GM21786 (cell line): ENCODE results near the gene C16orf82.

Experiments
- ATAC-seq: cut with Tn5 transposase; IDR thresholded peaks from one replicate; pipeline ENCODE4 v1.9.1; 2021; ENCODE audit not compliant: unreplicated experiment

Gene C16orf82

DNA sequence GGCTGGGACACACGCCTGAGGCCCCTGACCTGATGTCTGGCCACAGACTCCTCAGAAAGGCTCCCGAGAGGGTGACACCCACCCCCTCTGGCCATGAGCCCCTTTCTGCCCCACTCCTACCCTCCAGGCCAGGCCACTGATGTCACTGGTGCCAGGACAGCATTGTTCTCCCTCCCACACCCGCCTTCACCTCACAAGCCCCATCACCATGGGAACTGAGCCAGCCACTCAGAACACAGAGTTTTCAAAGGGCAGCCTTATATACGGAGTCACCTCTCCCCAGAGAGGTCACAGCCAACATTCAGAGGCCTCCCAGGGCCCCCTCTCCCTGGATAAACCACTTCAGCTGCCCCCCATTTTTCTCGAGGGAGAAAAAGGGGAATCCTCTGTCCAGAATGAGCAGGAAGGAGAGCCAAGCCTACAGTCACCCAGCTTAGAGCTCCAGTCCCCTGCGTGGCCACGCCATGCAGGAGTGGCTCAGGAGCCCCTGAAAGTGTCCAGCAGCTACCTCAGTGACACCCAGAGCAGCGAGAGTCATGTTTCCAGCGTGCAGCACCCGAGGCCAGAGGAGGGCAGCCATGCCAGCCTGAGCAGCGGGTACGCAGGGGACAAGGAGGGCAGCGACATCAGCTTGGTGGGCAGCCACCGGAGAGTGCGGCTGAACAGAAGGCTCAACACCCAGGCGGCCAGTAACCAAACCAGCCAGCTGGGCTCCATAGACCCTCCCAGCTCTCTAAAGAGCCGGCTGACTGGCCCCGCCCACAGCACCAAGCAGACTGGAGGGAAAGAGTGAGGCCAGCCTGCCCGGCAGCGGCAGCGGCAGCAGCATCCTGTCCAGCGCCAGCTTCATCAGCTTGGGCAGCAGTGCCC lies at the start of gene C16orf82:
Gene C16orf82, plus strand, starts transcription at position 260 of the 870 bp plus-strand sequence.
- no peak for ATAC-seq

DNA sequence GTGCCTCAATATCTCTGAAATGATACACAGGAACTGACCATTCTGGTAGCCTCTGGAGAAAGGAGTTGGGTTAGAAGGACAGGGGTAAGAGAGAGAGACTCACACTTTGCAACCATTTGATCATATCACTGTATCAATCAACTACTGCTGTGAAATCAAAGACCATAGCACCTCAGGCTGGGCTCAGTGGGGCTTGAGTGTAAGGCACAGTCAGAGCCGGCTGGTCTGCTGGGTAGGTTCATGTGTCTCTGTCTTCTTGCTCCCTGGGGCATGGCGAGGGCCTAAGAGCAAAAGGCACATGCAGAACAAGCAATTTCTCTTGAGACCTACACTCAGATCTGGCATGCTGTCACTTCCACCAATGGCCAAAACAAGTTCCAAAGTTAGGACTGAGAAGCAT lies 46.7 kb upstream of the C16orf82 start:
- ATAC-seq, result no peak

DNA sequence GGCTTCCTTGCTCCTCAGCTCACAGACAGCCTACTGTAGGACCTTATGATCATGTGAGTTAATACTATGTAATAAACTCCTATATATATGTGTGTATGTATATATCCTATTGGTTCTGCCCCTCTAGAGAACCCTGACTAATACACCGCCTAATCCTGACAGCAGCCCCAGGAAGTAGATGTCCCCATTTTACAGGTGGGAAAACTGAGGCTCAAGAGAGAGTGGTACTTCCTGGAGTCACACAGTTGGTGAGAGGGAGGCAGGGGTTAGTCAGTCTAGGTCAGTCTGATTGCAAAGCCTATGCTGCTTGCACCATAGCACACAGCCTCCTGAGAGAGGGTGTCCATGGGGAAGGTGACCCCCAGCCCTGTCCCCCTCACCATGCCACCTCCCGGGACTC lies 42.7 kb upstream of the C16orf82 start:
- ATAC-seq, result no peak

DNA sequence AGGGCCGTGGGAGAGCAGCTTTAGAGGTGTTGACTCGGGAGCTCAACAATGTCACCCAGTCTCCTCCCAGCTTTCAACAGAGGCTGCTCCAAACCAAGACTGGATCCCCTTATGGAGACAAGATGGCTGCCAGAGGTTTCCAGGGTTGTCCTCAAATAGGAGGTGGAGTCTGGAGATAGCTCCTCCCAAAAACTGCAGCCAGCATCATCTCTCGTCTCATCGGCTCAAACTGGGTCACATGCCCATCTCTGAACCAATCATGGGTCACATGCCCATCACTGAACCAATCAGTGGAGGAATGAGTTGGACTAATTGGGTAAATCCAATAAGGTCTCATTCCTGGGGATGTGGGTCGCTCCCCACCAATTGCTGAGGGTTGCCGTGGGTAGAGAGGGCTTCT lies 41.1 kb upstream of the C16orf82 start:
- ATAC-seq, result no peak

DNA sequence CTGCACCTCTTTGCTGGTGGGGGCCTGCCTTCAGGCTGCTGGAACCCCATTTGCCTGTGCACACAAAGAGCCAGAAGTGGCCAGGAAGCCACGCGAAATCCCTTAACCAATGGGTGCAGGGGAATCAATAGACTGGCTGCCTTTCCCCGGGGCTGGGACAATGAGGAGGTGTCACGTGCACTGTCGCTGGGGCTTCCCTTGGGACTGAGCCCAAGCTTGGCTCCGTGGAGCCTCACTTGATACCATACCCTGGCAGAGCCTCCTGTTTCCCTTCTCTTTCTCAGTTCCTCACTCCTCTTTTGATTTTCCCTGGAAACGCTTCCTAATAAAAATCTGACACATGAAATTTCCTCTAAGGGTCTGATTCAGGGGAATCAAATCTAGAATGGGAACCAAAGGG lies 38.8 kb upstream of the C16orf82 start:
- ATAC-seq, result no peak

DNA sequence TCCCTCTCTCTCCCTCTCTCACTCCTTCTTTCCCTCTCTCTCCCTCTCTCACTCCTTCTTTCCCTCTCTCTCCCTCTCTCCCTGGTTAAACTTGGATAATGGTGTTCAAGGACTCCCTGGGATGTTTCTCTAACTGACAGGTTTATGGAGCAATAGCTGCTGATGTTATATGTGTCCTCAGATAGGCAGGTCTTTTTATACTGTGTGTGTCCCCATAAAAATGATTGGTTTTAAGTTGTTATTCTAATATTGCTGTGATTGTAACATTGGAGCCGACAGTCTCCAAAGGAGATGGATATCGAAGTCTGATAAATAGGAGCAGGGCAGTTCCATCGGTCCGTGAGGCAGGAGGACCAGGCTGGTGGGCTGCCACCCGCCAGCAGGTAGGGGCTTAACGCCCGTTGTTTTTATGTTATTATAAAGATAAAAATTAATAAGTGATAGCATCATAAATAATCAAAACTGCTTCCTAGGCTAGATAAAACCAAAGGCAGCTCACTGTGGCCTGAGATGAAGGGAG lies 38.1 kb upstream of the C16orf82 start:
- ATAC-seq, result no peak

DNA sequence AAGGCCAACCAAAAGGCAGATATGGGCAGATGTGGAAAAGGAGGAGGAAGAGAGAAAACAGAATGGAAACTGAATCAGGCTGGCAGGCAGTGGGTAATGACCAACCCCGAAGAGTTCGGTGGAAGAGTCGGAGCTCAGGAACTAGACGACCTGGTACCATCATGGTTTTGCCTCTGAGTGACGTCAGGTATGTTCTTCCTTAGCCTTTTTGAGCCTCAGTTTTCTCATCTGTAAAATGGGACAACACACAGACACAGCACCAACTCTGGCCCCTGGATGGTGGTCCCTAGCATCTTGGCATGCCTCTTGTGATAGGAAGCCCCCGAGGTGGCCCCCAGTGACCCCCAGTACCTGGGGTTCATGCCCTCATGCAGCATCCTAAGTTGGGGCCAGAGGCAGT lies 37.2 kb upstream of the C16orf82 start:
- ATAC-seq, result no peak

DNA sequence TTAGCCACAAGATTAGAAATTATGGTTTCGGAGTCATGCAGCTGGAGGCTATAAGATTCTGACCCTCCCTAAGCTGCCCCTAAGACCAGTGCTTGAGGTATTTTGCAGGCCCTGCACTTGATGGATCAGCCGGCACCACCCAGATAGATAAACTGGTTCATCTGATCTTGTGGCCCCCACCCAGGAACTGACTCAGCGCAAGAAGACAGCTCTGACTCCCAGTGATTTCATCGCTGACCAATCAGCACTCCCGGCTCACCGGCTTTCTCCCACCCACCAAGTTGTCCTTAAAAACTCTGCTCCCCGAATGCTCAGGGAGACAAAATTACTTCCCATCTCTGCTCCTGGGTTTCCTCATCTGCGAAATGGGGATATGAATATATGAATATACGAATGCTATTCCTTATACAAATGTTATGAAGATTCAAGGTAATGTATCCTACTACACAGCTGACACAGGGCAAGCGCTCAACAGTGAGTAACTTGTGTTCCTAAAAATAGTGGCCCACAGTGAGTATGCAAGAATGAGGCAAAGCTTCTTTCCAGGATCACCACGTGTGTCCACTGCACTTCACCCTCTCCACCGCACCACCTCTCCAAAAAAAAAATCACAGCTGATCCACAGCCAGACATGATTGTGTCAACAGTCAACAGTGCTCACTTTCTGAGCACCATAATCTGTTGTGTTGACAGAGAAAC lies 33.3 kb upstream of the C16orf82 start:
- no peak for ATAC-seq

DNA sequence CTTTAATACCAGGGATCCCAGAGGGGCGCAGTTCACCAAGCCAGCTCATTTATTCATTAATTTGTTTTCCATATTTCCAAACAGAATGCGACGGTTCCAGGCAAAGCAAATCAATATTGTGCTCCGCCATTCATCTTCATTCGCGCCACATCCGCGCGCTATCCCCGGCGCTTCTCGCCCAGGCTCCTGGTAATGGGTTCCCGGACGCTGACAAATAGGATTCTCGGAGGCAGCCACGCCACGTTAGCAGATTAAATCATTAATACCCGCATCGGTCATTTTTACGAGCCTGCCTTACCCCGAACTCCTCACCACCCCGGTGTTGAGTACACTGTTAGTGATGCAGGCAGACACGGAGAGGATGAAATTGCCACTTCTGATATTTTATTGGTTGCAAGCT lies 26.0 kb upstream of the C16orf82 start:
- no peak for ATAC-seq

DNA sequence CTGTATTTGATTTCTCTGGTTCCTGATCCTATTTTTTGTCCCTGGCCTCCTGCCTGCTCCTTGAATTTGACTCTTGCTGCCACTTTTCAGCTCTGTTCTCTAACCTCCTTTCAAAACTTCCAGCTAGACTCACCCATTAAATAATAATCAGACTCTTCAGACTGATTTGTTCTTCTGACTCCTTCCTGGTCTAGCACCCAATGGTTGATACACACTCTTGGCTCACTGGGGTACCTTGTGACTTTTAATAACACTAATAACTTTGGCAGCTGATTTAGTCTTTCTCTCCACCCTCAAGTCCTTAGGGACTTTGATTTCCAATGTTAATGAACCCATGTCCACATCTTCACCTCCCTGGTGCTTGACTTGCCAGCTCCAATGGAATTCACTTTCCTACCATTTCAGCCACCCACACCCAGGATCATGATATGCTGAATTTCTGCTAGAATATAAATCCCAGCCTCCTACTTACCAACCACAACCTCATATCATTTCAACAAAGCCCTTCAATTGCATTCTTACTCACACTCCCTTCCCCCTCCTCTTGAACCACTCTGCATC lies 19.7 kb upstream of the C16orf82 start:
- ATAC-seq, result no peak

DNA sequence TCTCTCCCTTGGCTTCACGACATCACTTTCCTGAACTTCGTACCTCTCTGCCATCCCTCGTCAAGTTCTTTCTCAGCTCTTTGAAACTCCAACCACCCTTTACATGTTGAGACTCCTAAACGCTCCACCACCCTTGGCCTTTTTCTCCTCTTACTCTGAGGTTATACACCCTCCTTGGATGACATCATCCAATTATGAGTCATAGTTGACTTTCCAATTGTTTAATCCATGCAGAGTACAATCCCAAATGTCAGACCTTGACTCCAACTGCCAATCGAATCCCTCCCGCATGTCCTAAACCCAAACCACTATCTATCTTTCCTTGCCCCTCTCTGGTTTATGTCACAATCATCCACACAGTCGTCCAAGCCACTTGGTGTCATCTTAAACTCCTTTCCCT lies 18.4 kb upstream of the C16orf82 start:
- ATAC-seq, result no peak

DNA sequence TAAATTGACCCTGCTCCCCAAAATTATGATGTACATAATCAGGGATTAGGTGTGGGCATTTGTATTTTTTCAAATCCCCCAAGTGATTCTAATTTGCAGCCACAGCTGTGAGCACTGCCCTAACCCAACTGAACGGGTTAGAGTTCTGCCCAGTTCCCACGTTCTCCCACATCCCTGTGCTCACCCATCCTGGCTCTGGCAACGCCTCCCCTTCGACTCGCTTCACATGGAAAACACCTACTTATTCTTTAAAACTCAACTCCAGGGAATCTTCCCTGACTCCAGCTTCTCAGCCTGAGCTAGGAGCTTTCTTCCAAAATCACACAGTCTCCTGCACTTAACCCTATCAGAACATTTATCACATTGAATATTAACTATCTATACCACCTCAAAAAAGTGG lies 17.6 kb upstream of the C16orf82 start:
- no peak for ATAC-seq

DNA sequence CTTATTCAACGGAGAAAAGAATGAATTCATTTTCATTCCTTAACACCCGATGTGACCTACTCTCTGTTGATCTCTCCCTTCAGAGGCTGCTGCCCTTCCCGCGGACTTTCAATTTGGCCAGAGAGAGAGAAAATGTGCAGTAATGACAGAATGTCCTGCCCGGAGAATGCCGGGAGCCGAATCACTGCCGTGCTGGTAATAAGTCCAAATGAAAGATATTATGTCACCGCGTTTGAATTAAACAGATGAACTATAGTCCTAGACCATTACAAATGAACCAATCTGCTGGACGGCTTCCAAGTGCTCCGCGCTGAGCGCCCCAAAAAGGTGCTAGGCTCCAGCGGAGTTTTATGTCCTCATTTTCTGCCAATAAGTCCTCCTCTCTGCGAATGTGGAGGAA lies 14.7 kb upstream of the C16orf82 start:
- ATAC-seq, result no peak

DNA sequence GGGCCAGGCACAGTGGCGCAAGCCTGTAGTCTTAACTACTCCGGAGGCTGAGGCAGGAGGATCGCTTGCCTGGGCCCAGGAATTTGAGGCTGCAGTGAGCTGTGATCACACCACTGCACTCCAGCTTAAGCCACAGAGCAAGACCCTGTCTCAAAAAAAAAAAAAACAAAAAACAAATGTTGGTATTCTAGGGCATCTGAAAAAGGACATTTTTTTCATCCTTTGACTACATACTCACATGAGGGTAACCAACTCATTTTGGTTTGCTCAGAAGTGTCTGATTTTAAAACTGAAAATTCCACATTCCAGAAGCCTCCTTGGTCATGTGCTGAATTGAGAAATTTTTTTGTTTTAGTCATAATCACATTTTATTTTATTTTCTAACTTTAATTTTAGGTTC lies 12.7 kb upstream of the C16orf82 start:
- ATAC-seq, result no peak

DNA sequence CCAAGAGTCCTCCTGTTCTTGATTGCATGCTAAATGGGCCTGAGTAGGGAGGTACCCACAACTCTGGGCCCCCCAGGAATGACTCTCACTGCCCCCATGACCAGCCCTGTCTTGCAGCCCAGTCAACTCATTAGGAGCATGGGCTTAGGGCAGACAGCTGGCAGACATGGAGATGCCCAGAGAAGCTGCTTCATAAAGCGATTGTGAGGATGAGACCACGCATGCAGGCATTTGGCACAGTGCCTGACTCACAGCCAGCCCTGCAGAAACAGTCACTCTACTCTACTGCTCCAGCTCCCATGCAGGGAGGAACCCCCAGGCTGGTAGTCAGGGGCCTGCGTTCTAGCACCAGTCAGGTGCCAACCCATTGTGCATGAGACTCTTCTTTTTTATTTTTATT lies 8.4 kb upstream of the C16orf82 start:
- ATAC-seq, result no peak

DNA sequence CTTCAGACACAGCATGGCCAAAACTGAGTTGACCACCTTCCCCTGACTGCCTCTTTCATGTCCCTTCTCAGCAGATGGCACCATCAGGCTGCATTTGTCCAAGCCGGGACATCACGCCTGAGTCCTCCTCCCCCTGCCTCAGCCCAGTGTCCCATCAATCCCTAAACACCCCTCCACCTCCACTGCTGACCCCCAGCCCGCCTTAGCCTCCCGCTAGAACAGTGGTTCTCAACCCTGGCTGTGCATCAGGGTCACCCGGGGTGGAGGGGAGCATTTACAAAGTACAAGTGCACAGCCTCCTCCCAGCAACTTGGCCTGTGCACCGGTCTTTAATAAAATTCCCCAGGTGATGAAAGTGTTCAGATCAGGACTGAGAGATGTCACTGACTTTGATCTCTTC lies 4.0 kb downstream of the C16orf82 start:
- no peak for ATAC-seq

DNA sequence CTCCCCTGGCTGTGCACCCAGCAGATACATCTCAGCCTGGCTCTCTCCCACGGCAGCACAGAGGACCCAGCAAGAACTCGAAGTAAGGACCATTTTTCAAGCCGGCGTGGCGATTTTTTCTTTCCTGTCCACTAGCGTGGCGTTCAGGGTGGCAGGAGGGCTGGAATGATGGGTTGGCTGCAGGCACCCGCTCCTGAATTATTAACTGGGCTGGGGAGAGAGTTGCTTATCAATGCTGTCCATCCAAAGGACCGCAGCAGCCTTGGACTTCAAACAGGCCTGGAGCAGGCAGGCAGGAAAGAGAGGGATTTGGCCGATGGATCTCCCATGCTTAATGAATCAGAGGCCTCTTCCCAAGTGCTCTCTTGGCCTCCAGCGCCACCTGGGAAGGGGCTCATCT lies 7.0 kb downstream of the C16orf82 start:
- no peak for ATAC-seq

DNA sequence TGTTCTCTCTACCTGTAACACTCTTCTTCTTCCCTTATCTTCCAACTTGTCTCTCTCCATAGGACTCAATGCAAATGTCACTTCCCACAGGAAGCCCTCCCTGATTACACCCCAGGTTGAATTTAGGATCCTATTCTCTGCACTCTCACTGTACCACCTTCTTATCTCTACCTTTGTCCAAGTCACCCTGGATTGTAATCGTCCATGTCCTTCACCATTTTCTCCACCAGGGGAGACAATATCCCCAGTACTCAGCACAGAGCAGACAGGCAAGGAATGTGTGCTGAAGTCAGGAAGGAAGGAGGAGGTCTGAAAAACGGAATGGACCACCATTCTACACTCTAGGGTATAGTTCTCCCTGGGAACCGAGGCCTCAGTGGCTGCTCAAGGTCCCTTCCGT lies 14.2 kb downstream of the C16orf82 start:
- no peak for ATAC-seq

DNA sequence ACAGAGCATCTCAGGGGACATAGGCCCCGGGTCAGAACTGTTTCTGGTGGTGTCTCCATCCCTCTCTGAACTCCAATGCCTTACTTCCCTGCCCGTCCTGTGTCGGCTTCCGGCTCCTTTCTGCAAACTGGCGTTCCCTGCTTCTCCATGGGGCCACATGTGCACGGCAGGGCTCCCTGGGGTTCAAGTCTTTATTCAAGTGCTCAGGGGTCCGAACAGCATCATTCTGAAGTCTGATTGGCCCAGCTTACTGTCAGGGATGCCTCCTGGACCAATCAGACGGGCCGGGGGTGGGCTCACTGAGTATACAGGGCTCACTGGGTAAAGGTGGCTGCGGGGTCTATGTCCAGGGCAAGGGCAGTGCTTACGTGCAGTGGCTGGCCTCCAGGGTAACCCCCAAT lies 17.1 kb downstream of the C16orf82 start:
- no peak for ATAC-seq

DNA sequence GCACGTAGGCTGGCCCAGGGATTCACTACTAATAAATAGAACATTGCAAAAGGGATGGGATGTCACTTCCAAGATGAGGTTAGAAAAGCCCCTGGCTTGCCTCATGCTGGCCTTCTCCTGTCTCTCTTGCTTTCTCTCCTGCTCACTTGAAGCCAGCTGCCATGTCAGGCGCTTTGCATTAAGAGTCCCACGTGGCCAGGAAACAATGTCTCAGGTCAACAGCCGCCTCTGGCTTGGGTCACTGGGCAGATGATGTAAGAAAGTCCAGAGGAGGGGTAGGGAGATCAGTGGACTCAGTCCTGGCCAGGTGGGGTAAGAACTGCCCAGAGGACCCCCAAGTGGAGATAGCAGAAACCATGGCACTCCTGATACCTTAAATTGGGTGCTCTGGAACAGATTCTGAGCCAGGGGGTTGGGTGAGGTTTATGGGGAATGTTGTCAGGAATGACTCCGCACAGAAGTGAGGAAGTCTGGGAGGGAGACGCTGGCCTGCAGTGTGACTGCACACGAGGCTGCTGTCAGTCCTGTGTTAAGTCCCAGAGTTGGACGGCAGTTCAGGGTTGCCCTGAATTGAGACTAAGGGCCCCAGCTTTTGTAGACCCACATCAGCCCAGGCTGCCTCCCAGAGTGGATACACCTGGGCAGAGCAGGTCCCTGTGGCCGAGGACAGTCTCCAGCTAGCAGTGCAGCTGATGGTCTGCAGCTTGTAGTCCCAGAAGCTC lies 17.7 kb downstream of the C16orf82 start:
- no peak for ATAC-seq

DNA sequence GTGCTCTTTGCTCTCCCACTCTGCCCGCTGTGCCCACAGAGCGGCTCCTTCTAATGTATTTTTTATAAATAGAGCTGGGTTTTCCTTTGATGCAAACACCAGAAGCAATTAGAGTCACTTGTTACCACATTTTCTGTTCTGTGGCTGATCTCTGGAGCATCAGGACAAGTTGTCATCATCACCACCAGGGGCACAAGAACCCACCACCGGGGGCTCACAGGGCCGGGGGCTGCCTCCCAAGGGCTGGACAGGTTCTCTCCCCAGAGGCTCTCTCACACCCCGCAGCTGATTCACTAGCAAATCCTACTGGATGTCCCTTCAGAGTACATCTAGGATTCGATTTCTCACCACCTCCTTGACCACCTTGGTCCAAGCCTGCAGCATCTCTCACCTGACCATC lies 18.5 kb downstream of the C16orf82 start:
- no peak for ATAC-seq
